Liver (tissue), 3 donors: ENCODE results near the gene FAIM2.

Source experiments
- FOXA1 ChIP-seq: IDR thresholded peaks from 2 replicates; pipeline ENCODE4 v1.6.1; 2016; ENCODE audit warnings: antibody characterized with exemption
- HNF4A ChIP-seq, 2 donors: conservative IDR thresholded peaks; 2 replicates each; pipeline ENCODE4 v1.6.1; 2016; ENCODE audit warnings: antibody characterized with exemption in 2 of 2, mild to moderate bottlenecking in 2 of 2
- JUND ChIP-seq, 2 donors: IDR thresholded peaks; 2 replicates each; pipeline ENCODE4 v1.6.1; 2016; ENCODE audit warnings: antibody characterized with exemption in 2 of 2
- MAX ChIP-seq: IDR thresholded peaks from 2 replicates; pipeline ENCODE4 v1.6.1; 2016; ENCODE audit warnings: antibody characterized with exemption
- RAD21 ChIP-seq, 2 donors: IDR thresholded peaks; 2 replicates each; pipeline ENCODE4 v1.6.1; 2016; ENCODE audit warnings: antibody characterized with exemption in 2 of 2, mild to moderate bottlenecking in 2 of 2
- REST ChIP-seq: IDR thresholded peaks from 2 replicates; pipeline ENCODE4 v1.6.1; 2016; ENCODE audit warnings: antibody characterized with exemption, mild to moderate bottlenecking
- SP1 ChIP-seq: IDR thresholded peaks from 2 replicates; pipeline ENCODE4 v1.6.1; 2018; ENCODE audit warnings: antibody characterized with exemption, mild to moderate bottlenecking
- TAF1 ChIP-seq: conservative IDR thresholded peaks from 2 replicates; pipeline ENCODE4 v1.6.1; 2016; ENCODE audit warnings: antibody characterized with exemption, mild to moderate bottlenecking
- YY1 ChIP-seq: IDR thresholded peaks from 2 replicates; pipeline ENCODE4 v1.6.1; 2016; ENCODE audit warnings: antibody characterized with exemption, mild to moderate bottlenecking
- TF ChIP-seq, protein P1 (sequence below): fragments of 150-350 bp; IDR thresholded peaks from 2 replicates; pipeline ENCODE4 v1.5.1; 2017; ENCODE audit warnings: improper control_type of control experiment, low read depth, low read length; ENCODE audit not compliant: missing input control
- donor health status: healthy.
- donor health status: healthy.

DNA sequence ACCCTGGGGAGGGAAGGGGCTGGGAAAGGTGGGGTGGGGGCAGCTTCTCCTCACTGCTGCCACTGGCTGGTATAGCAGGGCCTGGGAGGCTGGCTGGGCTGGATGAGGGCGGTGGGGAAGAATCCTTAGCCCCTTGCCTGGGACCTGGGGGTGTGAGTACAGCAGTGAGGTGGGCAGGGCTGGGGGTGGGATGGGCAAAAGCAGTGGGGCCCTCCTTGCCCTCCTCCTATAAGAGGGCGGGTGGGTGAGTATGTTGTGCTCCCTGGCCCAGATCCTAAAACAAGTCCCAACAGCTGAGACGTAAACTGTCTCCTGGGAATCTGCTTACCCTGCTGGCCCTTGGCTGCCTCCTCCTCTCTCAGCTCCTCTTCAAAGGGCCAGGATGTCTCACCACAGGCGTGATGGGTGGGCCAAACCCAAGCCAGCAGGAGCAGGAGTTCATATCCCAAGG lies 77.7 kb downstream of the FAIM2 start:
- no peak for TF ChIP-seq JUND (IDR thresholded peaks at IDR 0.05)
- TF ChIP-seq RAD21 (IDR thresholded peaks at IDR 0.05): no peak
- TF ChIP-seq REST: no peak
- TF ChIP-seq YY1: no peak
- TF ChIP-seq TAF1: no peak
- TF ChIP-seq SP1: no peak
- no peak for TF ChIP-seq HNF4A (conservative IDR thresholded peaks at IDR 0.05)
- TF ChIP-seq FOXA1: no peak
- TF ChIP-seq, protein P1, sequence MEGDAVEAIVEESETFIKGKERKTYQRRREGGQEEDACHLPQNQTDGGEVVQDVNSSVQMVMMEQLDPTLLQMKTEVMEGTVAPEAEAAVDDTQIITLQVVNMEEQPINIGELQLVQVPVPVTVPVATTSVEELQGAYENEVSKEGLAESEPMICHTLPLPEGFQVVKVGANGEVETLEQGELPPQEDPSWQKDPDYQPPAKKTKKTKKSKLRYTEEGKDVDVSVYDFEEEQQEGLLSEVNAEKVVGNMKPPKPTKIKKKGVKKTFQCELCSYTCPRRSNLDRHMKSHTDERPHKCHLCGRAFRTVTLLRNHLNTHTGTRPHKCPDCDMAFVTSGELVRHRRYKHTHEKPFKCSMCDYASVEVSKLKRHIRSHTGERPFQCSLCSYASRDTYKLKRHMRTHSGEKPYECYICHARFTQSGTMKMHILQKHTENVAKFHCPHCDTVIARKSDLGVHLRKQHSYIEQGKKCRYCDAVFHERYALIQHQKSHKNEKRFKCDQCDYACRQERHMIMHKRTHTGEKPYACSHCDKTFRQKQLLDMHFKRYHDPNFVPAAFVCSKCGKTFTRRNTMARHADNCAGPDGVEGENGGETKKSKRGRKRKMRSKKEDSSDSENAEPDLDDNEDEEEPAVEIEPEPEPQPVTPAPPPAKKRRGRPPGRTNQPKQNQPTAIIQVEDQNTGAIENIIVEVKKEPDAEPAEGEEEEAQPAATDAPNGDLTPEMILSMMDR: no peak
- no peak for TF ChIP-seq MAX
